ENCODE measurements around the gene C4orf50.

The C4orf50 gene

DNA sequence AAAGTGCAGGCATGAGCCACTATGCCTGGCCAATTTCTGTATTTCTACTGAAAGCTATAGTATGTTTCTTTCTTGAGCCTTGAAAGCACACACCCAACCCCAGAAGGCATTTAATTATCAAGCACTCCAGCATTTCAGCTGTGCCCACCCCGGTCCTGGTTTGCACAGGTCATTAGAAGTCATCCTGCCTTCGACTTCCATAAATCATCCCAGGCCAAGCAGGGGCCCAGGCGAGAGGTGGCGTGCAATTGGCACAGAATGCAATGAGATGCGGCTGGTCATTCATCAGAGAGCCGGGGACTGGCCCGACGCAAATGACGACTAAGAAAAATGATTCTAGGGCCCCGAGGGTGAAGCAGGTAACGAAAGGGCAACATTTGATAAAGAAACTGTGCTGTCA, 100.6 kb downstream of the C4orf50 start:
- H3K4me3 ChIP-seq (ENCODE audit: low read length): no peak overlapping the region
- H3K9ac ChIP-seq (ENCODE audit: low read length): no peak overlapping the region
- H3K9me3 ChIP-seq (ENCODE audit: control insufficient read depth, low read length): no peaks in the 10 kb centered on the region
- no peaks in the 10 kb centered on the region for H3K4me1 ChIP-seq (ENCODE audit: control insufficient read depth, insufficient read depth, low read length)
- peaks cover 7% of the 10 kb centered on the region for H3K27me3 ChIP-seq (ENCODE audit: control insufficient read depth, insufficient read depth, low read length)
- no peaks in the 10 kb centered on the region for H3K36me3 ChIP-seq (ENCODE audit: control insufficient read depth, insufficient read depth, low read length)

DNA sequence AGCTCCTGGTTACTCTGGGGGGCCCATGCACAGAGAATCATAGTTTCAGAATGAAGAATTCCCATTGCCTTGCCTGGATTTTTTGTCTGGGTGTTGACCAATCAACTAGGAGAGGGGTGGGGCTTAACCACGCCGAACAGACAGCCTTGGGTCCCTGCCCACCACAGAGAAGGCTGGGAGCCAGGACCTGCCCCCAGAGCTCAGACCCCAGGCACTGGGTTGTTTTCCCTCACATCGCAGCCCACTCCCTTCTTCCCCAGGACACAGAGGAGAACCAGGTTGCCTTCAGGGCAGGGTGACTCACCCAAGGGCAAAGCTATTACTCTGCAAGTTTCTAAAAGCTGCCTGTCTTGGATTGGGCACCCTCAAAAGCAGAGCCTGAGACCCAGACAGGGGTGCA, 102.0 kb downstream of the C4orf50 start:
- Histone ChIP-seq H3K9me3 (ENCODE audit: control insufficient read depth, low read length) (no peaks in the 10 kb centered on the region), H3K27me3 (ENCODE audit: control insufficient read depth, insufficient read depth, low read length) (peaks cover 7% of the 10 kb centered on the region), H3K36me3 (ENCODE audit: control insufficient read depth, insufficient read depth, low read length) (no peaks in the 10 kb centered on the region), H3K4me1 (ENCODE audit: control insufficient read depth, insufficient read depth, low read length) (no peaks in the 10 kb centered on the region), H3K9ac (ENCODE audit: low read length) (no peak overlapping the region), H3K4me3 (ENCODE audit: low read length) (no peak overlapping the region)

- no peak overlapping the region for H3K4me3 ChIP-seq (ENCODE audit: low read length)
- peaks cover under 1% of the 10 kb centered on the region for H3K27me3 ChIP-seq (ENCODE audit: control insufficient read depth, insufficient read depth, low read length)
- H3K9me3 ChIP-seq (ENCODE audit: control insufficient read depth, low read length): no peaks in the 10 kb centered on the region
- H3K36me3 ChIP-seq (ENCODE audit: control insufficient read depth, insufficient read depth, low read length): no peaks in the 10 kb centered on the region
- no peak overlapping the region for H3K9ac ChIP-seq (ENCODE audit: low read length)
- H3K4me1 ChIP-seq (ENCODE audit: control insufficient read depth, insufficient read depth, low read length): no peaks in the 10 kb centered on the region
Observed at GRCh38 chr4:5913454-5913853, 104.8 kb downstream of the C4orf50 start.

DNA sequence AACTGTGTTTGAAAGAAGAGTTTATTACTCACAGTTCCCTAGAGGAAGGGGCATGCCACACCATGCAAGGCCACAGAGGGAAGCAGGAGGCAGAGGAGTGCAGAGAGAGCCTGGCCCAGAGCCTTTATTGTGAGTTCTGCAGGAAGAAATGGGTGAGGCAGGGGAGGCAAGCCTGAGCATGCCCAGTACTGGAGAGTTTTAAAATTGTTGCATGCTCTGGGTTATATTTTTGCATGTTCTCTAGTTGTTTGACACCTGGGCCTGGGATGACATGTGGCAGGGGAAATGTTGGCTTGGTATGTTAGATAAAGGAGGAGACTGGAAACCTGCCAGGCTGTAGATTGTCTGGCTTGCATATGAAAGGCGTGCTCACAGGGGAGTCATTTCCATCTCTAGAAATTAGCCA, 105.6 kb downstream of the C4orf50 start:
- no peak overlapping the region for H3K4me3 ChIP-seq (ENCODE audit: low read length)
- H3K9me3 ChIP-seq (ENCODE audit: control insufficient read depth, low read length): no peaks in the 10 kb centered on the region
- H3K36me3 ChIP-seq (ENCODE audit: control insufficient read depth, insufficient read depth, low read length): no peaks in the 10 kb centered on the region
- H3K27me3 ChIP-seq (ENCODE audit: control insufficient read depth, insufficient read depth, low read length): no peaks in the 10 kb centered on the region
- H3K4me1 ChIP-seq (ENCODE audit: control insufficient read depth, insufficient read depth, low read length): no peaks in the 10 kb centered on the region
- H3K9ac ChIP-seq (ENCODE audit: low read length): no peak overlapping the region

DNA sequence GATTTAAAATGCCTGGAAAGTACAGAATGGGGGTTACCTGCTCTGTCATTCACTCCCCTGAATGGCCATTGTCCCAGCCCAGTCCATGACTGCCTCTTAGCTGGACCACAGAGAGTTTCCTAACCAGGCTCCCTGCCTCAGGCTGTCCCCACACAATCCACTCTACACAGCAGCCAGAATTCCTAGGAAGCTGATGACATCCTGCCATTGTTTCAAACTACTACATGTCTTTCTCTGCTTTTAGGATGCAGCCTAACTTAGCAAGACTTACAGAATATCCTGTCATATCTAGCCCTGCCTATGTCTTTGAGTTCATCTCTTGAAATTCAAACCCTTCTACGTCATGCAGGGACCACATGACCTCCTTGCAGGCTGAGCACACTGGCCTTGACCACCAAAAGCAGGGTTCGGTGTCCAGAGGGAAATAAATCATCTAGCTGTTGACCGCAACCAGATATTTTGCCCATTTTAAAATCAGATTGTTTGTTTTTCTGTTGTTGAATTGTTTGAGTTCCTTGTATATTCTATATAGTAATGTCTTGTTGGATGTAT, 109.3 kb downstream of the C4orf50 start:
- Histone ChIP-seq H3K4me3 (ENCODE audit: low read length) (no peak overlapping the region), H3K4me1 (ENCODE audit: control insufficient read depth, insufficient read depth, low read length) (peaks cover 3% of the 10 kb centered on the region), H3K36me3 (ENCODE audit: control insufficient read depth, insufficient read depth, low read length) (no peaks in the 10 kb centered on the region), H3K27me3 (ENCODE audit: control insufficient read depth, insufficient read depth, low read length) (peaks cover 6% of the 10 kb centered on the region), H3K9me3 (ENCODE audit: control insufficient read depth, low read length) (no peaks in the 10 kb centered on the region), H3K9ac (ENCODE audit: low read length) (no peak overlapping the region)

GRCh38 chr4:5906191-5906590, 112.0 kb downstream of the C4orf50 start:
- no peaks in the 10 kb centered on the region for H3K9me3 ChIP-seq (ENCODE audit: control insufficient read depth, low read length)
- H3K4me1 ChIP-seq (ENCODE audit: control insufficient read depth, insufficient read depth, low read length): peaks cover 3% of the 10 kb centered on the region
- peaks cover 6% of the 10 kb centered on the region for H3K27me3 ChIP-seq (ENCODE audit: control insufficient read depth, insufficient read depth, low read length)
- no peak overlapping the region for H3K4me3 ChIP-seq (ENCODE audit: low read length)
- H3K9ac ChIP-seq (ENCODE audit: low read length): no peak overlapping the region
- no peaks in the 10 kb centered on the region for H3K36me3 ChIP-seq (ENCODE audit: control insufficient read depth, insufficient read depth, low read length)

DNA sequence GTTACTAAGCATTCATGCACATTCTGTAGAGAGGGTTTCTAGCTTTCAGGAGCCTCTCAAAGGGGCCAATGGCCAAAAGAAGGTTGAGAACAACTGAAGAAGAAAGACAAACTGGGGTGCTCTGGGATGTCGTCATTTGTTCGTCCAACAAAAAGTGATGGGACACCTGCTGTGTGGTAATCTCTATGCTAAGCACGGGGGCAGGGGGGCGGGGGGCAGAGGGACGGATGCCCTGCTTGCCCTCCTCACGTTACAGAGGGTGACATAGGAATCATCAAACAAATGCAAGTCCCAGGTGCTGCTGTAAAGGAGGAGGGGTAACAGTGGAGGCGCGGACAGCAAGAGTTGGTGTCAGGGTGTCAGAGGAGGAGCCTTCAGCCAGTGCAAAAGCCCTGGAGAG, 112.5 kb downstream of the C4orf50 start:
- H3K36me3 ChIP-seq (ENCODE audit: control insufficient read depth, insufficient read depth, low read length): no peaks in the 10 kb centered on the region
- peaks cover 6% of the 10 kb centered on the region for H3K27me3 ChIP-seq (ENCODE audit: control insufficient read depth, insufficient read depth, low read length)
- no peak overlapping the region for H3K4me3 ChIP-seq (ENCODE audit: low read length)
- no peak overlapping the region for H3K9ac ChIP-seq (ENCODE audit: low read length)
- no peaks in the 10 kb centered on the region for H3K9me3 ChIP-seq (ENCODE audit: control insufficient read depth, low read length)
- H3K4me1 ChIP-seq (ENCODE audit: control insufficient read depth, insufficient read depth, low read length): peaks cover 3% of the 10 kb centered on the region

DNA sequence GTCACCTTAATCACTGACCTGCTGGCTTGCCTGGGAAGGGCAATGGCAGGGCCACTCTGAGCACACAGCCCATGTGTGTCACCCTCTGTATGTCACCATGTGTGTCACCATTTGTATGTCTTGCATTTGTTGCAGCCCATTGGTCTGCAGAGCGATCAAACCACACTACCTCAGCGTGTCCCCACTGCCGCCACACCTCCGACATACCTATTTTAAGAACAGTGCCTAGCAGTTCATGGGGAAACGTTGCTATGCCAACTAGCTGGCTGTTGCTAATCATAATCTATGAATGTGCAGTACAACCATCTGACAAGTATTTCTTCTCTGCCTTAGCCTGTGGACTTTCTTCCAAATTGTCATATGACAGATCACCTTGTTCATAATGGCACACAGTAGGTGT, 117.4 kb downstream of the C4orf50 start:
- peaks cover 3% of the 10 kb centered on the region for H3K4me1 ChIP-seq (ENCODE audit: control insufficient read depth, insufficient read depth, low read length)
- peaks cover 10% of the 10 kb centered on the region for H3K27me3 ChIP-seq (ENCODE audit: control insufficient read depth, insufficient read depth, low read length)
- H3K36me3 ChIP-seq (ENCODE audit: control insufficient read depth, insufficient read depth, low read length): no peaks in the 10 kb centered on the region
- H3K9ac ChIP-seq (ENCODE audit: low read length): no peak overlapping the region
- H3K9me3 ChIP-seq (ENCODE audit: control insufficient read depth, low read length): no peaks in the 10 kb centered on the region
- H3K4me3 ChIP-seq (ENCODE audit: low read length): no peak overlapping the region

GRCh38 chr4:5899881-5900280, 118.3 kb downstream of the C4orf50 start:
- peaks cover 12% of the 10 kb centered on the region for H3K27me3 ChIP-seq (ENCODE audit: control insufficient read depth, insufficient read depth, low read length)
- no peak overlapping the region for H3K9ac ChIP-seq (ENCODE audit: low read length)
- H3K36me3 ChIP-seq (ENCODE audit: control insufficient read depth, insufficient read depth, low read length): no peaks in the 10 kb centered on the region
- H3K9me3 ChIP-seq (ENCODE audit: control insufficient read depth, low read length): no peaks in the 10 kb centered on the region
- no peak overlapping the region for H3K4me3 ChIP-seq (ENCODE audit: low read length)
- peaks cover 3% of the 10 kb centered on the region for H3K4me1 ChIP-seq (ENCODE audit: control insufficient read depth, insufficient read depth, low read length)

GRCh38 chr4:5899396-5899795, 118.8 kb downstream of the C4orf50 start:
- H3K4me3 ChIP-seq (ENCODE audit: low read length): no peak overlapping the region
- H3K27me3 ChIP-seq (ENCODE audit: control insufficient read depth, insufficient read depth, low read length): peaks cover 13% of the 10 kb centered on the region
- peaks cover 3% of the 10 kb centered on the region for H3K4me1 ChIP-seq (ENCODE audit: control insufficient read depth, insufficient read depth, low read length)
- no peak overlapping the region for H3K9ac ChIP-seq (ENCODE audit: low read length)
- H3K9me3 ChIP-seq (ENCODE audit: control insufficient read depth, low read length): no peaks in the 10 kb centered on the region
- no peaks in the 10 kb centered on the region for H3K36me3 ChIP-seq (ENCODE audit: control insufficient read depth, insufficient read depth, low read length)

GRCh38 chr4:5897674-5898073, 120.6 kb downstream of the C4orf50 start:
- no peaks in the 10 kb centered on the region for H3K4me1 ChIP-seq (ENCODE audit: control insufficient read depth, insufficient read depth, low read length)
- H3K36me3 ChIP-seq (ENCODE audit: control insufficient read depth, insufficient read depth, low read length): no peaks in the 10 kb centered on the region
- no peaks in the 10 kb centered on the region for H3K9me3 ChIP-seq (ENCODE audit: control insufficient read depth, low read length)
- H3K27me3 ChIP-seq (ENCODE audit: control insufficient read depth, insufficient read depth, low read length): peaks cover 22% of the 10 kb centered on the region
- H3K4me3 ChIP-seq (ENCODE audit: low read length): no peak overlapping the region
- no peak overlapping the region for H3K9ac ChIP-seq (ENCODE audit: low read length)

GRCh38 chr4:5895287-5895686, 122.9 kb downstream of the C4orf50 start:
- Histone ChIP-seq H3K9me3 (ENCODE audit: control insufficient read depth, low read length) (no peaks in the 10 kb centered on the region), H3K9ac (ENCODE audit: low read length) (no peak overlapping the region), H3K4me1 (ENCODE audit: control insufficient read depth, insufficient read depth, low read length) (no peaks in the 10 kb centered on the region), H3K36me3 (ENCODE audit: control insufficient read depth, insufficient read depth, low read length) (no peaks in the 10 kb centered on the region), H3K27me3 (ENCODE audit: control insufficient read depth, insufficient read depth, low read length) (peaks cover 43% of the 10 kb centered on the region), H3K4me3 (ENCODE audit: low read length) (no peak overlapping the region)

DNA sequence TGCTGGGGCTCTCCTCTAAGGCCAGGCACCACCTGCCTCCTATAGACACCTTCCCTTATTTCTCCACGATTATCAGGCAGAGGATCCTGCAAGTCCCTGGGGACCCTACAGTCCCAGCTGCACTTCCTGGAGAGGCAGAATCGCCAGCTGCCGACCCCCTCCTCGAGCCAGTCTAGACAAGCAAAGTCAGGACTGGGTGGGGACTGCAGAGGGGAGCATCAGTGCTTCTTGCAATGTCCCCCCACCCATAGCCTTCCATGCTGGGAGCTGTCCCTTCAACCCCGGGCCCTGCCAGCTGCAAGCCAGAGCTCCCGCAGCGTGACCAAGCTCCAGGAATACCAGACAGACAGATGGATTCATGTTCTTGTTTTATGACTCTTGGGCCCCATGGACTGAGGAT, 124.0 kb downstream of the C4orf50 start:
- H3K9ac ChIP-seq (ENCODE audit: low read length): no peak overlapping the region
- H3K4me1 ChIP-seq (ENCODE audit: control insufficient read depth, insufficient read depth, low read length): no peaks in the 10 kb centered on the region
- H3K9me3 ChIP-seq (ENCODE audit: control insufficient read depth, low read length): no peaks in the 10 kb centered on the region
- no peak overlapping the region for H3K4me3 ChIP-seq (ENCODE audit: low read length)
- H3K27me3 ChIP-seq (ENCODE audit: control insufficient read depth, insufficient read depth, low read length): peaks cover 53% of the 10 kb centered on the region
- H3K36me3 ChIP-seq (ENCODE audit: control insufficient read depth, insufficient read depth, low read length): no peaks in the 10 kb centered on the region
